ENCODE data around the gene HABP4. TPM values are rescaled to one million over a fixed set of nuclear protein-coding genes. Genes with fewer than 3 reads are reported as not detected.

The HABP4 gene
- total and polyA plus RNA-seq, 2 of the 4 experiments (the other 2 are of a cell fraction): 5.2 to 10.6 TPM

- no peak for TF ChIP-seq RFX5 (IDR thresholded peaks at IDR 0.05; ENCODE audit: low read depth, low read length)
- no peak for TF ChIP-seq MAZ (IDR thresholded peaks at IDR 0.05; ENCODE audit: borderline replicate concordance, low read depth, low read length)
- TF ChIP-seq BHLHE40 (IDR thresholded peaks at IDR 0.05; ENCODE audit: low read depth, low read length): no peak
- no peak for TF ChIP-seq CEBPB (IDR thresholded peaks at IDR 0.05; ENCODE audit: low read depth, low read length)
- no peak for TF ChIP-seq NFE2L2 (IDR thresholded peaks at IDR 0.05; ENCODE audit: low read depth, low read length)
- peaks cover 18% of the 10 kb centered on the region for H4K20me1 ChIP-seq (ENCODE audit: insufficient read depth, low read length)
- no peak overlapping the region for H2BK20ac ChIP-seq (ENCODE audit: low read depth, low read length)
- POLR2A ChIA-PET (ENCODE audit: unreplicated experiment): no interaction called here
- WGBS, 2 experiments (ENCODE audit: extremely low coverage in 2 of 2, insufficient read length in 1 of 2): 100% methylated on average over 2 of the region's 10 CpGs; no CpG with 5 or more reads in 1 of the 2 experiments
- CTCF ChIA-PET: no interaction called here
- no peak overlapping the region for H3K56ac ChIP-seq (ENCODE audit: extremely low read depth, insufficient read depth, low read length)
- peak overlapping the region; percentile 6 for H2BK5ac ChIP-seq (ENCODE audit: low read depth, low read length, poor library complexity, severe bottlenecking)
- no peak overlapping the region for H4K91ac ChIP-seq (ENCODE audit: insufficient read depth, low read depth, low read length)
- no peak overlapping the region; the same call in 1 of the 2 replicates for H3K27ac ChIP-seq (ENCODE audit: insufficient read depth, low read length)
- H3K9me1 ChIP-seq (ENCODE audit: insufficient read depth, low read length): peaks cover 16% of the 10 kb centered on the region
- no peaks in the 10 kb centered on the region for H3K27me3 ChIP-seq (ENCODE audit: control insufficient read depth, insufficient read depth, low read length)
- H3K4me2 ChIP-seq (ENCODE audit: low read depth, low read length): no peak overlapping the region
- ATAC-seq (ENCODE audit: low read depth) (no peak), DNase-seq (no peak)
- no peak overlapping the region; the same call in 1 of the 2 replicates for H2AK5ac ChIP-seq (ENCODE audit: low read depth, low read length)
- H2BK15ac ChIP-seq (ENCODE audit: low read depth, low read length): no peak overlapping the region
- no peak overlapping the region for H3K14ac ChIP-seq (replicated peaks; ENCODE audit: low read depth, low read length)
- H3K4me3 ChIP-seq (ENCODE audit: insufficient read depth, low read depth, low read length): no peak overlapping the region
- no peak overlapping the region for H4K5ac ChIP-seq (ENCODE audit: low read depth, low read length)
- H3K18ac ChIP-seq (ENCODE audit: low read depth, low read length): no peak overlapping the region; the same call in 1 of the 2 replicates
- intact Hi-C loops (cut with micrococcal nuclease): no loop called here
- no peaks in the 10 kb centered on the region for H3K9me3 ChIP-seq (ENCODE audit: control insufficient read depth, insufficient read depth, low read length)
- H3K36me3 ChIP-seq (ENCODE audit: control insufficient read depth, insufficient read depth, low read length): peaks cover 22% of the 10 kb centered on the region
- peaks cover 2 to 27% of the 10 kb centered on the region in 2 experiments; a peak in 3 of 4 replicates for H3K79me1 ChIP-seq (ENCODE audit: low read depth in 1 of 2, low read length in 2 of 2)
- H2AFZ ChIP-seq (replicated peaks; ENCODE audit: low read length, poor library complexity): no peak overlapping the region
- H2BK120ac ChIP-seq (ENCODE audit: low read depth, low read length): no peak overlapping the region
- no TSS peak for BruUV-seq (replicated peaks)
- no peak overlapping the region; the same call in 1 of the 2 replicates for H3K4ac ChIP-seq (ENCODE audit: low read depth, low read length)
- H3K4me1 ChIP-seq (ENCODE audit: control insufficient read depth, insufficient read depth, low read length): peaks cover 22% of the 10 kb centered on the region
- H2AK9ac ChIP-seq (replicated peaks; ENCODE audit: low read depth, low read length, poor library complexity): no peak overlapping the region
- H4K8ac ChIP-seq (ENCODE audit: low read depth in 2 of 2, low read length in 2 of 2): no peak overlapping the region
- dilution Hi-C loops (cut with HindIII; ENCODE audit: low sequenced_read_pairs, unreplicated experiment): no loop called here
- no peak overlapping the region for H3K23ac ChIP-seq (ENCODE audit: low read depth, low read length)
- no peak overlapping the region for H3K9ac ChIP-seq (ENCODE audit: low read depth, low read length)
- in situ Hi-C loops (cut with MboI; ENCODE audit: low sequenced_read_pairs): no loop called here
Measured at GRCh38 chr9:96490534-96491078, 40.6 kb downstream of the HABP4 start.
